SW 1271 (cell line): ENCODE measurements around the gene CERS4.
"Not testable (repeated sequence)": the region's sequence is repeated elsewhere in the genome, so short reads cannot be mapped to it uniquely, and the experiment has no call there.

ENCODE experiments used
- DNase-seq, 2 experiments: peaks; one replicate each; lab custom pipeline; 2025; lab: John Stamatoyannopoulos, UW

Gene CERS4

GRCh38 chr19:8265872-8266271 is 56.7 kb downstream of the CERS4 start:
- DNase-seq, result no peak

GRCh38 chr19:8269724-8270123 is 60.6 kb downstream of the CERS4 start:
- no peak for DNase-seq

GRCh38 chr19:8276508-8276907 is 67.3 kb downstream of the CERS4 start:
- not testable (repeated sequence) for DNase-seq

GRCh38 chr19:8291337-8291736 is 82.2 kb downstream of the CERS4 start:
- DNase-seq, result not testable (repeated sequence)

GRCh38 chr19:8302357-8302691 is 93.2 kb downstream of the CERS4 start:
- DNase-seq, result no peak

GRCh38 chr19:8302734-8303133 is 93.6 kb downstream of the CERS4 start:
- DNase-seq, result no peak

GRCh38 chr19:8304841-8305621 is 95.9 kb downstream of the CERS4 start:
- DNase-seq, result no peak

GRCh38 chr19:8305798-8306197 is 96.6 kb downstream of the CERS4 start:
- no peak for DNase-seq

GRCh38 chr19:8306235-8307054 is 97.3 kb downstream of the CERS4 start:
- DNase-seq, result no peak

- no peak for DNase-seq
Observed at GRCh38 chr19:8307400-8307964, 98.3 kb downstream of the CERS4 start.

GRCh38 chr19:8307965-8308866 is 99.0 kb downstream of the CERS4 start, which contains the start of gene CD320:
TSS of gene CD320 (minus strand) at chr19:8308358. CDS start at chr19:8308290, 68 bp downstream.
- DNase-seq, result peak; percentile 66 to 90

GRCh38 chr19:8308891-8309291 is 99.7 kb downstream of the CERS4 start:
- DNase-seq, result no peak

GRCh38 chr19:8310342-8311055 is 101.3 kb downstream of the CERS4 start:
- DNase-seq, result no peak

GRCh38 chr19:8311461-8312260 is 102.5 kb downstream of the CERS4 start:
- DNase-seq, result no peak
